ENCODE measurements around the gene NAV3. TPM values are rescaled to one million over a fixed set of nuclear protein-coding genes. Genes with fewer than 3 reads are reported as not detected.

The NAV3 gene
- total RNA-seq, 1 donor from 2014 or later: 11.4 TPM

DNA sequence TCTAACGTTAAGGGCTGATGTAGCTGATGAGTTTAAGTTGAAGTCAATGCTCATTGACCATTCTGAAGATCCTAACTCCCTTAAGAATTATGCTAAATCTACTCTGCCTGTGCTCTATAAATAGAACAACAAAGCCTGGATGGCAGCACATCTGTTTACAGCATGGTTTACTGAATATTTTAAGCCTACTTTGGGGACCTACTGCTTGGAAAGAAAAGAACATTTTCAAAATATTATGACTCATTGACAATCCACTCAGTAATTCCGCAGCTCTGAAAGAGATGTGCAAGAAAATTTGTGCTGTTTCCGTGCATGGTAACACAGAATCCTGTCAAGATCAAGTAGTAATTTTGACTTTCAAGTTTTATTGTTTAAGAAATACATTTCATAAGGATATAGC is 35.0 kb upstream of the NAV3 start:
- Histone ChIP-seq H3F3A (ENCODE audit: low read depth) (no peaks in the 10 kb centered on the region), H4K20me1 (ENCODE audit: low read depth) (no peaks in the 10 kb centered on the region), H3K9ac (no peak overlapping the region), H3K9me3 (ENCODE audit: low read depth) (no peaks in the 10 kb centered on the region), H3K27ac (no peak overlapping the region), H3K4me1 (no peaks in the 10 kb centered on the region), H3K4me2 (no peak overlapping the region), H3K27me3 (no peaks in the 10 kb centered on the region), H3K79me2 (ENCODE audit: low read depth) (no peaks in the 10 kb centered on the region), H3K36me3 (no peaks in the 10 kb centered on the region), H2AFZ (replicated peaks) (no peak overlapping the region), H3K4me3 (no peak overlapping the region)
- DNase-seq (ENCODE audit: low spot score): no peak
- Mint-ChIP-seq H3K4me1 (no peaks in the 10 kb centered on the region), H3K9me3 (peaks cover 1% of the 10 kb centered on the region), H3K4me3 (no peak overlapping the region), H3K27ac (no peak overlapping the region), H3K36me3 (no peaks in the 10 kb centered on the region), H3K27me3 (ENCODE audit: insufficient read depth, low read depth) (no peaks in the 10 kb centered on the region)
- TF ChIP-seq EZH2phosphoT487 (IDR thresholded peaks at IDR 0.05) (no peak), EZH2 (IDR thresholded peaks at IDR 0.05) (no peak)
- TF ChIP-seq, protein P1, sequence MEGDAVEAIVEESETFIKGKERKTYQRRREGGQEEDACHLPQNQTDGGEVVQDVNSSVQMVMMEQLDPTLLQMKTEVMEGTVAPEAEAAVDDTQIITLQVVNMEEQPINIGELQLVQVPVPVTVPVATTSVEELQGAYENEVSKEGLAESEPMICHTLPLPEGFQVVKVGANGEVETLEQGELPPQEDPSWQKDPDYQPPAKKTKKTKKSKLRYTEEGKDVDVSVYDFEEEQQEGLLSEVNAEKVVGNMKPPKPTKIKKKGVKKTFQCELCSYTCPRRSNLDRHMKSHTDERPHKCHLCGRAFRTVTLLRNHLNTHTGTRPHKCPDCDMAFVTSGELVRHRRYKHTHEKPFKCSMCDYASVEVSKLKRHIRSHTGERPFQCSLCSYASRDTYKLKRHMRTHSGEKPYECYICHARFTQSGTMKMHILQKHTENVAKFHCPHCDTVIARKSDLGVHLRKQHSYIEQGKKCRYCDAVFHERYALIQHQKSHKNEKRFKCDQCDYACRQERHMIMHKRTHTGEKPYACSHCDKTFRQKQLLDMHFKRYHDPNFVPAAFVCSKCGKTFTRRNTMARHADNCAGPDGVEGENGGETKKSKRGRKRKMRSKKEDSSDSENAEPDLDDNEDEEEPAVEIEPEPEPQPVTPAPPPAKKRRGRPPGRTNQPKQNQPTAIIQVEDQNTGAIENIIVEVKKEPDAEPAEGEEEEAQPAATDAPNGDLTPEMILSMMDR (IDR thresholded peaks at IDR 0.05): no peak

DNA sequence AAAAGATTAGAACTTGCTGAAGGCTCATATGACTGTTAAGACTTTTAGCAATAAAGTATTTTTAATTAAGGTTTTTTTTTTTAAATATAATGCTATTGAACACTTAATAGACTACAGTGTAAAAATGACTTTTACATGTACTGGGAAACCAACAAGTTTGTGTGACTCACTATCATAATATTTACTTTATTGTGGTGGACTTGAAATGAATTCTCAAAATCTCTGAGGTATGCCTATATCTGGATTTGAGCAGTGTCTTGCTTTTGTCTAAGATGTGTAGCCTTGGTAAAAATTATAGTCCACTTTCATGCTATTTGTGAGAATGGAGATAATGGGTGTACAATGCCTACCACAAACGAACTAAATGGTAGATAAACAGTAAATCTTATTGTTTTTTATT is 33.9 kb upstream of the NAV3 start:
- Histone ChIP-seq H3F3A (ENCODE audit: low read depth) (no peaks in the 10 kb centered on the region), H3K4me2 (no peak overlapping the region)

DNA sequence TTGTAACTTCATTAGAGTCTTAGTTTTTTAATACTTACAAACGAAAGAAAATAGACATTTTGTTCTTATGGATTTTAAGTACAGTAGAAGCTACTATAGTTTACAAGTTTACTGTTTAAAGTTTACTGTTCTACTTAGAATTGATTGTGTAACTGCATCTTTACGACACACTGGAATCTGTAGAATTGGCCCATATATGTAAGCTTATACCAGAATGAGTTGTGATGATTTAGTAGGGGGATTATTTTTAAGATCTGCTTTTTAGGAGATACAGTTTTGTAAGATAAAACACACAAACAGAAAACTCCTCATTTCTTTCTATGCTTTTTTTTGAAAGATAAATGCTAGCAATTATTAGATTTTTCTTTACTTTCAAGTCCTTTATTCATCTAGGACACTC is 30.2 kb upstream of the NAV3 start:
- Histone ChIP-seq H4K20me1 (ENCODE audit: low read depth) (no peaks in the 10 kb centered on the region), H3F3A (ENCODE audit: low read depth) (no peaks in the 10 kb centered on the region), H3K9me3 (ENCODE audit: low read depth) (no peaks in the 10 kb centered on the region), H2AFZ (replicated peaks) (no peak overlapping the region), H3K9ac (no peak overlapping the region), H3K4me2 (no peak overlapping the region), H3K4me3 (no peak overlapping the region), H3K79me2 (ENCODE audit: low read depth) (no peaks in the 10 kb centered on the region), H3K36me3 (no peaks in the 10 kb centered on the region), H3K27me3 (no peaks in the 10 kb centered on the region), H3K4me1 (no peaks in the 10 kb centered on the region), H3K27ac (no peak overlapping the region)
- Mint-ChIP-seq H3K4me1 (no peaks in the 10 kb centered on the region), H3K9me3 (peaks cover 24% of the 10 kb centered on the region), H3K4me3 (no peak overlapping the region), H3K27me3 (ENCODE audit: insufficient read depth, low read depth) (no peaks in the 10 kb centered on the region), H3K36me3 (no peaks in the 10 kb centered on the region), H3K27ac (no peak overlapping the region)
- TF ChIP-seq, protein P1 (IDR thresholded peaks at IDR 0.05): no peak
- TF ChIP-seq EZH2phosphoT487 (IDR thresholded peaks at IDR 0.05): no peak
- TF ChIP-seq EZH2 (IDR thresholded peaks at IDR 0.05): no peak
- DNase-seq (ENCODE audit: low spot score): no peak

More for the DNA sequence above, 33.9 kb upstream of the NAV3 start:
- no peak overlapping the region for H3K4me3 Mint-ChIP-seq
- H3K9me3 ChIP-seq (ENCODE audit: low read depth): no peaks in the 10 kb centered on the region
- TF ChIP-seq, protein P1 (IDR thresholded peaks at IDR 0.05): no peak
- TF ChIP-seq EZH2phosphoT487 (IDR thresholded peaks at IDR 0.05) (no peak), EZH2 (IDR thresholded peaks at IDR 0.05) (no peak)
- DNase-seq (ENCODE audit: low spot score): no peak
- H3K79me2 ChIP-seq (ENCODE audit: low read depth): no peaks in the 10 kb centered on the region
- H3K27ac ChIP-seq: no peak overlapping the region
- peaks cover 1% of the 10 kb centered on the region for H3K9me3 Mint-ChIP-seq
- no peaks in the 10 kb centered on the region for H3K27me3 ChIP-seq
- H3K36me3 ChIP-seq: no peaks in the 10 kb centered on the region
- H3K27me3 Mint-ChIP-seq (ENCODE audit: insufficient read depth, low read depth): no peaks in the 10 kb centered on the region
- H3K4me1 ChIP-seq: no peaks in the 10 kb centered on the region
- no peaks in the 10 kb centered on the region for H3K4me1 Mint-ChIP-seq
- no peak overlapping the region for H3K9ac ChIP-seq
- no peaks in the 10 kb centered on the region for H4K20me1 ChIP-seq (ENCODE audit: low read depth)
- H2AFZ ChIP-seq (replicated peaks): no peak overlapping the region
- no peak overlapping the region for H3K27ac Mint-ChIP-seq
- H3K36me3 Mint-ChIP-seq: no peaks in the 10 kb centered on the region
- no peak overlapping the region for H3K4me3 ChIP-seq

All from neural progenitor cell (in vitro differentiated cells).